GM12878 (cell line): ENCODE data around the gene SMIM44. TPM values are rescaled to one million over a fixed set of nuclear protein-coding genes. Genes with fewer than 3 reads are reported as not detected.

ENCODE experiments used
- ATAC-seq: fragments of 200-7000 bp; cut with Tn5 transposase; 3 replicates; pipeline ENCODE4 v1.9.1; 2020; ENCODE audit warnings: mild to moderate bottlenecking, moderate library complexity
- BruUV-seq: library from RNA; stranded (reverse); fragments of 400-500 nt; replicated peaks from 2 replicates; lab custom pipeline; 2021; lab: Mats Ljungman, UMichigan
- CTCF ChIA-PET: fragments of 300-600 bp; sonication (Branson Sonifier 250); formaldehyde crosslinking; extraction: SDS; loops from one replicate; lab custom pipeline; 2021; ENCODE audit warnings: inconsistent platforms; lab: Yijun Ruan, JAX
- POLR2A ChIA-PET: fragments of 350-600 bp; formaldehyde crosslinking; extraction: SDS; loops from one replicate; lab custom pipeline; 2021; ENCODE audit warnings: inconsistent platforms; lab: Charles Lee
- RAD21 ChIA-PET: fragments of 300-600 bp; sonication (Branson Sonifier 250); formaldehyde crosslinking; loops from one replicate; lab custom pipeline; 2023; ENCODE audit warnings: antibody characterized with exemption; ENCODE audit not compliant: unreplicated experiment; lab: Charles Lee
- SMC1A ChIA-PET: fragments of 300-600 bp; sonication (Branson Sonifier 250); formaldehyde crosslinking; loops from one replicate; lab custom pipeline; 2023; ENCODE audit not compliant: unreplicated experiment, uncharacterized antibody; lab: Charles Lee
- DNase-seq: peaks from one replicate; pipeline ENCODE4 v3.0.0-alpha.2; 2011; ENCODE audit warnings: low read depth, low spot score
- FAIRE-seq: peaks from 3 replicates; lab custom pipeline; 2011; peaks lifted over from hg19 to GRCh38; lab: Jason Lieb, UNC
- H2AFZ ChIP-seq: 2 replicates; pipeline ENCODE4 v1.6.0; 2011; ENCODE audit warnings: low read depth, low read length, control low read depth; ENCODE audit not compliant: control insufficient read depth
- H3K27ac ChIP-seq: 2 replicates; pipeline ENCODE4 v1.5.1; 2011; ENCODE audit warnings: control low read depth; ENCODE audit not compliant: control insufficient read depth, insufficient read depth
- H3K27me3 ChIP-seq, 2 experiments: replicated peaks in 1 of 2; 2 replicates each; pipeline versions ENCODE4 v1.6.0 to v1.6.1; 2011; ENCODE audit warnings: low read length in 1 of 2; ENCODE audit not compliant: control insufficient read depth in 2 of 2, insufficient read depth in 2 of 2
- H3K36me3 ChIP-seq, 2 experiments: 2 replicates each; pipeline ENCODE4 v1.5.1; 2011; ENCODE audit warnings: low read length in 1 of 2; ENCODE audit not compliant: control insufficient read depth in 2 of 2, insufficient read depth in 2 of 2
- H3K4me1 ChIP-seq: 2 replicates; pipeline ENCODE4 v1.6.1; 2011; ENCODE audit warnings: mild to moderate bottlenecking, low read length, moderate library complexity, mixed read lengths; ENCODE audit not compliant: control insufficient read depth, insufficient read depth
- H3K4me2 ChIP-seq: 2 replicates; pipeline ENCODE4 v1.6.0; 2011; ENCODE audit warnings: control low read depth; ENCODE audit not compliant: control insufficient read depth, insufficient read depth
- H3K4me3 ChIP-seq: fragments of 200-600 bp; sonication (generic); 2 replicates; pipeline ENCODE4 v1.5.1; 2016
- H3K79me2 ChIP-seq: 2 replicates; pipeline ENCODE4 v1.6.0; 2011; ENCODE audit warnings: low read length; ENCODE audit not compliant: control insufficient read depth, insufficient read depth
- H3K9ac ChIP-seq: 2 replicates; pipeline ENCODE4 v1.8.0; 2011; ENCODE audit warnings: low read length, control low read depth, mixed read lengths; ENCODE audit not compliant: control insufficient read depth, insufficient read depth
- H3K9me3 ChIP-seq: replicated peaks from 3 replicates; pipeline ENCODE4 v1.5.1; 2011; ENCODE audit warnings: mild to moderate bottlenecking, low read length; ENCODE audit not compliant: control insufficient read depth, insufficient read depth
- H4K20me1 ChIP-seq: 2 replicates; pipeline ENCODE4 v1.6.0; 2011; ENCODE audit not compliant: control insufficient read depth, insufficient read depth
- BMI1 ChIP-seq: fragments of 450-650 bp; IDR thresholded peaks from 2 replicates; pipeline ENCODE4 v1.6.1; 2016; ENCODE audit warnings: mild to moderate bottlenecking, moderate library complexity, borderline replicate concordance
- CHD2 ChIP-seq: IDR thresholded peaks from 2 replicates; pipeline ENCODE4 v1.6.1; 2011; ENCODE audit warnings: low read depth, low read length, improper control_type of control experiment, borderline replicate concordance
- E2F8 ChIP-seq: fragments of 450-650 bp; IDR thresholded peaks from 2 replicates; pipeline ENCODE4 v1.6.1; 2018; ENCODE audit warnings: mild to moderate bottlenecking, low read depth, moderate library complexity; ENCODE audit not compliant: partially characterized antibody
- FOXM1 ChIP-seq: IDR thresholded peaks from 2 replicates; pipeline ENCODE4 v1.6.1; 2012; ENCODE audit warnings: low read depth, mild to moderate bottlenecking, inconsistent platforms, low read length, moderate library complexity
- IKZF1 ChIP-seq: fragments of 450-650 bp; conservative IDR thresholded peaks from 2 replicates; pipeline ENCODE4 v1.6.1; 2017; ENCODE audit warnings: antibody characterized with exemption, mild to moderate bottlenecking
- IKZF2 ChIP-seq, 2 experiments: fragments of 450-650 bp; IDR thresholded peaks; 2 replicates each; pipeline ENCODE4 v1.6.1; 2017; ENCODE audit warnings: mild to moderate bottlenecking in 2 of 2, moderate library complexity in 2 of 2
- MXI1 ChIP-seq: fragments of 150-350 bp; IDR thresholded peaks from 2 replicates; pipeline ENCODE4 v1.6.1; 2011; ENCODE audit warnings: low read depth, mild to moderate bottlenecking, inconsistent platforms, low read length, improper control_type of control experiment
- NFYA ChIP-seq: IDR thresholded peaks from 2 replicates; pipeline ENCODE4 v1.6.1; 2011; ENCODE audit warnings: low read depth, mild to moderate bottlenecking, low read length, improper control_type of control experiment, borderline replicate concordance
- NR2F1 ChIP-seq: fragments of 450-650 bp; conservative IDR thresholded peaks from 2 replicates; pipeline ENCODE4 v1.6.1; 2017; ENCODE audit warnings: mild to moderate bottlenecking
- POLR2A ChIP-seq: IDR thresholded peaks from 2 replicates; pipeline ENCODE4 v1.6.1; 2011; ENCODE audit warnings: low read depth, mild to moderate bottlenecking, low read length
- RAD51 ChIP-seq: fragments of 450-650 bp; IDR thresholded peaks from 2 replicates; pipeline ENCODE4 v1.6.1; 2016; ENCODE audit warnings: moderate library complexity, mild to moderate bottlenecking, inconsistent platforms
- REST ChIP-seq: IDR thresholded peaks from 2 replicates; pipeline ENCODE4 v1.6.1; 2012; ENCODE audit warnings: mild to moderate bottlenecking, low read depth, low read length
- SKIL ChIP-seq: fragments of 450-650 bp; IDR thresholded peaks from 2 replicates; pipeline ENCODE4 v1.6.1; 2017; ENCODE audit warnings: mild to moderate bottlenecking, low read depth, inconsistent platforms; ENCODE audit not compliant: poor library complexity, severe bottlenecking
- TCF3 ChIP-seq: IDR thresholded peaks from 2 replicates; pipeline ENCODE4 v1.6.1; 2012; ENCODE audit warnings: low read depth, mild to moderate bottlenecking, low read length, borderline replicate concordance; ENCODE audit not compliant: insufficient read depth
- ZNF24 ChIP-seq: fragments of 450-650 bp; IDR thresholded peaks from 2 replicates; pipeline ENCODE4 v1.6.1; 2017; ENCODE audit warnings: antibody characterized with exemption, mild to moderate bottlenecking
- WGBS: methylation state at CpG from one replicate; pipeline ENCODE4 v1.1.6; 2016; ENCODE audit warnings: low lambda C conversion rate; ENCODE audit not compliant: insufficient replicate concordance, insufficient coverage; ENCODE audit errors: missing lambda C conversion rate; 5-methylcytosine and 5-hydroxymethylcytosine counted together
- in situ Hi-C: fragments of 300-500 bp; cut with MboI; formaldehyde crosslinking; loops from 9 replicates; pipeline ENCODE4 v1.14.3; 2018; ENCODE audit warnings: mixed read lengths
- intact Hi-C: fragments of 100-400 bp; cut with micrococcal nuclease; formaldehyde crosslinking; loops from one replicate; pipeline ENCODE4 v1.14.2; 2022; ENCODE audit not compliant: unreplicated experiment
- polyA plus RNA-seq, 11 experiments: library from polyadenylated mRNA; depleted of rRNA in 4 of 11; unstranded in 6 of 11; stranded (reverse) in 5 of 11; fragments of >200 nt; fragmentation: Nextera tagmentation in 4 of 11; fragmentation: Illumina TruSeq in 1 of 11; extraction: Ambion mirVana in 4 of 11; extraction: Trizol in 1 of 11; gene quantifications; 1 replicate in 1 of 11; 2 replicates in 10 of 11; pipeline versions ENCODE4 v1.2.1 to v1.2.3, GENCODE V29; 2011 to 2016; ENCODE audit warnings: inconsistent platforms in 2 of 11, missing spikeins in 2 of 11, low read depth in 1 of 11
- total RNA-seq, 4 experiments: library from RNA; depleted of rRNA in 3 of 4; stranded (reverse); fragments of >200 nt in 3 of 4; fragmentation: Illumina TruSeq in 1 of 4; extraction: Trizol in 1 of 4; gene quantifications; 2 replicates each; pipeline versions ENCODE4 v1.2.1 to v1.2.3, GENCODE V29; 2013 to 2021
- TF ChIP-seq, protein P1 (sequence below): IDR thresholded peaks from 2 replicates; pipeline ENCODE4 v1.6.1; 2012; ENCODE audit warnings: low read depth, low read length, improper control_type of control experiment

SMIM44 gene
- total and polyA plus RNA-seq, 10 of the 15 experiments (the other 5 are each of a cell fraction or from before 2014, with no cell fraction given) = not detected

DNA sequence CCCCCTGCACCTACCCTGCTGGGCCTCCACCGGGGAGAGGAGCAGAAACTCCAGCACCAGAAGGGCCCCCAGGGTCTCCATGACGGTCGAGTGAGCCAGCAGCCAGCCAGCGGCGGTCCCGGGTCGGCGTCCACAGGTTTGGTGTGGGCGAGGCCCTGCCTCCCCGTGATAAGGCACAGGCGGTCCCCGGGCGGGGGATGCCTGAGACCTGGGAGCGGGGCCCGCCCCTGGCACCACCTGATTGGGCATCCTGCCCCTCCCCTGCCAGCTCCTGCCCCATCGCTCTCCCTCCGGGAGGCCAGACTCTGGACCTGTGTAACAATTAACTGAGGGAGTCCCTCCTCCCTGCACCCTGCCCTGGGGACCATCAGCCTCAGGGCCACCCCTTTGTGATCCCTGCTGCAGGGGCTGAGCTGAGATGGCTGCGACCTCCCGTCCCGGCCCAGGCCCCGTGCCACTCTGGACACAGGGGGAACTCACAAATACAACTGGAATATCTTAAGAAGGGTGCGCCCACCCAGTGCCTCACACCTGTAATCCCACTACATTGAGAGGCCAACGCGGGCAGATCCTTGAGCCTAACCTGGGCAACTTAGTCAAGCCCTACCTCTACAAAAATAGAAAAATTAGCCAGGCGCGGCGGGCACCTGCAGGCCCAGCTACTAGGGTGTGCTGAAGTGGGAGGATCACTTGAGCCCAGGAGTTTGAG lies 2.7 kb downstream of the SMIM44 start, which contains the start of gene SMIM24:
Gene SMIM24 (minus strand): TSS at position 143 of the 709 bp plus-strand sequence. CDS start 62 bp downstream, at position 81.
- Histone ChIP-seq H3K36me3 (no peaks in the 10 kb centered on the region), H3K4me2 (no peak within 1 kb of the TSS), H3K9ac (no peak within 1 kb of the TSS), H3K4me1 (no peaks in the 10 kb centered on the region), H3K27me3 (peaks cover 0 to 2% of the 10 kb centered on the region in 2 experiments; a peak in 3 of 4 replicates), H3K9me3 (no peaks in the 10 kb centered on the region; the same call in 2 of the 3 replicates), H2AFZ (no peak within 1 kb of the TSS), H3K4me3 (no peak within 1 kb of the TSS), H3K79me2 (no peaks in the 10 kb centered on the region), H3K27ac (no peak within 1 kb of the TSS), H4K20me1 (no peaks in the 10 kb centered on the region)
- WGBS = 20% methylated on average over 27 of the region's 27 CpGs
- BruUV-seq = no TSS peak
- ATAC-seq (peak; percentile 12; the same call in 2 of the 3 replicates), FAIRE-seq (no peak), DNase-seq (no peak)
- ChIA-PET RAD21 (interaction anchor here (0.6 kb wide), 1 partner anchor 437 kb away, joined by 4 read pairs; no protein-coding TSS in a partner anchor), CTCF (interaction anchor here (1.0 to 2.1 kb wide), 3 partner anchors 8 to 176 kb away, joined by 3 to 6 read pairs (median 4); no protein-coding TSS in a partner anchor), SMC1A (no interaction called here), POLR2A (no interaction called here)
- intact Hi-C loops = no loop called here
- no peak for TF ChIP-seq FOXM1
- TF ChIP-seq REST = no peak
- TF ChIP-seq E2F8 = no peak
- no peak for TF ChIP-seq SKIL
- TF ChIP-seq POLR2A = no peak
- TF ChIP-seq CHD2 = no peak
- TF ChIP-seq BMI1 = no peak
- no peak for TF ChIP-seq NFYA
- no peak for TF ChIP-seq ZNF24
- TF ChIP-seq NR2F1 = no peak
- no peak for TF ChIP-seq MXI1
- no peak for TF ChIP-seq RAD51
- TF ChIP-seq IKZF1 = no peak
- TF ChIP-seq IKZF2 (IDR thresholded peaks at IDR 0.05) = no peak
- TF ChIP-seq TCF3 = no peak
- TF ChIP-seq, protein P1, sequence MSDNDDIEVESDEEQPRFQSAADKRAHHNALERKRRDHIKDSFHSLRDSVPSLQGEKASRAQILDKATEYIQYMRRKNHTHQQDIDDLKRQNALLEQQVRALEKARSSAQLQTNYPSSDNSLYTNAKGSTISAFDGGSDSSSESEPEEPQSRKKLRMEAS = no peak
- in situ Hi-C loops = no loop called here
